ENCODE results near the gene TAF1L.

- TF ChIP-seq, protein P1, sequence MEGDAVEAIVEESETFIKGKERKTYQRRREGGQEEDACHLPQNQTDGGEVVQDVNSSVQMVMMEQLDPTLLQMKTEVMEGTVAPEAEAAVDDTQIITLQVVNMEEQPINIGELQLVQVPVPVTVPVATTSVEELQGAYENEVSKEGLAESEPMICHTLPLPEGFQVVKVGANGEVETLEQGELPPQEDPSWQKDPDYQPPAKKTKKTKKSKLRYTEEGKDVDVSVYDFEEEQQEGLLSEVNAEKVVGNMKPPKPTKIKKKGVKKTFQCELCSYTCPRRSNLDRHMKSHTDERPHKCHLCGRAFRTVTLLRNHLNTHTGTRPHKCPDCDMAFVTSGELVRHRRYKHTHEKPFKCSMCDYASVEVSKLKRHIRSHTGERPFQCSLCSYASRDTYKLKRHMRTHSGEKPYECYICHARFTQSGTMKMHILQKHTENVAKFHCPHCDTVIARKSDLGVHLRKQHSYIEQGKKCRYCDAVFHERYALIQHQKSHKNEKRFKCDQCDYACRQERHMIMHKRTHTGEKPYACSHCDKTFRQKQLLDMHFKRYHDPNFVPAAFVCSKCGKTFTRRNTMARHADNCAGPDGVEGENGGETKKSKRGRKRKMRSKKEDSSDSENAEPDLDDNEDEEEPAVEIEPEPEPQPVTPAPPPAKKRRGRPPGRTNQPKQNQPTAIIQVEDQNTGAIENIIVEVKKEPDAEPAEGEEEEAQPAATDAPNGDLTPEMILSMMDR (IDR thresholded peaks at IDR 0.05) = no peak
- TF ChIP-seq POLR2A (IDR thresholded peaks at IDR 0.05) = no peak
Observed at GRCh38 chr9:32587901-32588300, 47.6 kb downstream of the TAF1L start.
